GM21619 (cell line): ENCODE results near the gene RGS14.
"Not testable (repeated sequence)": the region's sequence is repeated elsewhere in the genome, so short reads cannot be mapped to it uniquely, and the experiment has no call there.

Experiments used
- ATAC-seq: cut with Tn5 transposase; IDR thresholded peaks from one replicate; pipeline ENCODE4 v1.9.1; 2021; ENCODE audit not compliant: unreplicated experiment

The RGS14 gene

DNA sequence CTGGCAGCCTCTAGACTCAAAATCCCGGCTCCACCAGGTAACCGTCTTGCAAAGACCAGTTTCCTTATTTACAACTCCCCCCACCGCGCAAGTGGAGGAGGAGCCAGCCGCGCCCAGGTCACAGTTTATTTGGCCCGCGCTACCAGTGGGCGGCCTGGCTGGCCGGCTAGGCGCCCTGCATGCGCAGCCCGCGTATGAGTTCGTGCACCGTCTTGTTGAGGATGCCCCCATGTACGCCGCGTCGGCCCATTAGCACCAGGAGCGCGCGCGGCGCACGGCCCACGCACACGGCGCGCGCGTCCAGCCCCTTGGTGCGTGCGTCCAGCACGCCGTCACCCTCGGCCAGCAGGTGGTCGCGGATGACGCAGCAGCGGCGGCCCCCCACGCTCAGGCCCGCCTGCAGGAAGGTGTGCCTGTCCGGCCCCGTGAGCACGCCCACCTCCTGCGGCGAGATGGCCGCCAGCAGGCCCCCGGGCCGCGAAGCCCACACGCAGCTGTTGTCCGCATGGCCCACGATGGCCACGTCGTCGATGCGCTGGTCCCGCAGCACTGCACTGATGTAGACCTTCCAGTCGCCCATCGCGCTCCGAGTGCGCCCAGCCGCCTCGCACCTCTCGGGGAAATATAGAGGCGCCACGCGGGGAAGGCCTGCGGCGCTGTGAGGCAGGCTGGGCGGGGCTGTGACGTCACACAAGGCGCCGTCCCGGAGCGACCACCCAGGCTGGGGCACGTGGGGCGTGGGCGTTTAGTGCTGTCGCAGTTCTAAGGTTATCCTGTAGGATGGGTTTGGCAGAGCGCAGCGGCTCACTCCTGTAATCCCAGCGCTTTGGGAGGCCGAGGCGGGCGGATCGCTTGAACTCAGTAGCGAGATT is 42.5 kb downstream of the RGS14 start, which contains the start of gene PFN3:
Gene PFN3, minus strand, starts transcription at position 665 of the 872 bp plus-strand sequence. Its CDS starts 85 bp downstream, at position 580.
- no peak for ATAC-seq

DNA sequence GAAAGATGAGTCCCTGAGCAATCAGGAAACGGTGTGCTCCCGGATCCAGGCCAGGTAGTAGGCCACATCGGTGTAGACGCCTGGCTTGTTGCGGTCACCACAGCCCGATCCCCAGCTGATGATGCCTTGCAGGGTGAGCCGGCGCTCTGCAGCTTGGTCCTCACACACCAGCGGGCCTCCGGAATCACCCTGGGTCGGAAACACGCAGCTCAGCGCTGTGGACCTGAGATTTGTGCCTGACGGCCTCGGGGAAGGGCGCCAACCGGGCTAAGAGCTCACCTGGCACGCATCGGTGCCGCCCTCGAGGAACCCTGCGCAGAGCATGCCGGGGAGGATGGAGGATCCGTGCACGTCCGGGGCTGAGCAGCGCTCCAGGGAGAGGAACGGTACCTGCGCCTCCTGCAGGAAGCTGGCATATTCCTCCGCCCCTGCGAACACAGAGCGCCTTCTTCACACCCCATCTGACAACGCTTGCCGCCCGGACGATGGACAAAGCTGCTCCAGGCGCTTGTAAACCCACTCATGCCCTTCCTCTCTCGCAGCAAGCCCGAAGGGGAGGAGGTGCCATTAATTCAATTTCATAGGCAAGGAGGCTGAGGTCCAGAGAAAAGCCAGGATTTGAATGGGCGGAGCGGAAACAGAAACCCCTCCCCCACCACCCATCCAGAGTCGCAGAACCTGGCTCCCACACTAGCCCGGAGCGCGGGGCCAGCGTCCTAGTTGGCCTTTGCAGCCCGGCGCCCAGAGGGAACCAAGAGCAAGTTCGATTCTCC is 44.7 kb downstream of the RGS14 start:
- no peak for ATAC-seq

DNA sequence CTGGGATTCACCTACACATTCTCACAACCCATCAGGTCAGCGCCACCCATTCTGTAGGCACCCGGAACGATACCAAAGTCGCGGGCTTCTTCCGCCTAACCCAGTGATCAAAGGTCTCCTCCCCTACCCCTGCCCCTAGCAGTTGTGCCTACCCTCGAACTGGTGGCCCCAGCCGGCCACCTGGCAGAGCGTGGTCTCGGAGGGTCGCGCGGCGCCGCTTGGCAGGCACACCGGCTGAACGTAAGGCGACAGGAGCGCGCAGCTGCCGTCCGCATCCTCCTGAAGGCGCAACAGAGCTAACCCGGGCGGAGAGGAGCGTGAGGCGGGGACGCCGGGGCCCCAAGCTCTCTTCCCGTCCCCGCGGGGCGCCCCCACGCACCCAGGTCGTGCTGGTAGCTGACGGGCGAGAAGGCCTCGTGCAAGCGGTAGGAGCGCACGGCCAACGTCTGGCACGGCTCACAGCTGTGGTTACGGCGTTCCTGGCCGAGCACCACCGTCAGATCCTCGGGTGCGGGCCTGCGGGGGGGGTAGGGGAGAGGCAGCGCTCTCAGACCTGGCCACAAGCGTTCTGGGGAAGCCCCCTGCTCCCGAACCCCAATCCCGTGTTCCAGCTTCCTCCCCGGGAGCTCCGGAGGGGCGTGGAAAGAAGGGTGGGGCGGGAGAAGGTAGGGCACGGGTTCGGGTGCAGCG is 45.5 kb downstream of the RGS14 start:
- peak; percentile 21 for ATAC-seq

DNA sequence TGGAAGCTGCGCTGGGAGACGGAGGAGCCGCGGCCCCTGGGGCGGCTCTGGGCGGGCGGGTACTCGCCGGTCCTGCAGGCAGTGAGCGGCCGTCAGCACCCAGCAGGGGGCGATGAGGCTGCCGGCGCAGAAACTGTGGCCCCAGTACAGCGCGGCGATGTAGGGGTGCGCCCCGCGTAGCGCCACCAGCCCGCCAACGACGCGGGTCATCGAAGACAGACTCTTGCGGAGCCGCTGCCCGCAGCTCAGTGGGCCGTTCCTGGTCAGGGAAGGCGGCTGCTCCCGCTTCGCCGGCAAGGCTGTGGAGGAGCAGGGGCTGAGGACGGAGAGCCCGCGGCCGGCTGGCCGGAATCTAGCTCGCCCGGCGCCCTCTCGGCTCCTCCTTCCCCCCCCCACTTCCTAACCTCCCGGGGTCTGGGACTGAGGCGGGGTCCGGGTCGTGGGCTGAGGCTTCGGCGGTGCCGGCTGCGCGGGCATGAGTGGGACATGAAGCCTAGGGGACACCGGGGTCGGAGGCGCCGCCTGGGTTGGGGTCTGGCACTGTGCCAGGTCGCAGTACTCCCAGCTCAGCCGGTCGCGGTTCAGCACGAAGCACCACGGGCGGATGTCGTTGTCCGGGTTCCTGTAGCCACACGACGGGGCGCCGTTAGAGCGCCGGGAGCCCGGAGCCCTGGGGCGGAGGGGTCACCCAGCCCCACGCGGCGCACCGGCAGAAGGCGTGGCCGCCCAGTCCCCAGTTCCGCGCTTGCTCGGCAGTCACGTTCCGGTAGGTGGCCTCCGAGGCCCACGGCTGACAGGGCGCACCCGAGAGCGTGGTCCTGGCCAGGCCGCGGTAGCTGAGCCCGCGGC is 46.3 kb downstream of the RGS14 start:
- ATAC-seq = peak; percentile 77

DNA sequence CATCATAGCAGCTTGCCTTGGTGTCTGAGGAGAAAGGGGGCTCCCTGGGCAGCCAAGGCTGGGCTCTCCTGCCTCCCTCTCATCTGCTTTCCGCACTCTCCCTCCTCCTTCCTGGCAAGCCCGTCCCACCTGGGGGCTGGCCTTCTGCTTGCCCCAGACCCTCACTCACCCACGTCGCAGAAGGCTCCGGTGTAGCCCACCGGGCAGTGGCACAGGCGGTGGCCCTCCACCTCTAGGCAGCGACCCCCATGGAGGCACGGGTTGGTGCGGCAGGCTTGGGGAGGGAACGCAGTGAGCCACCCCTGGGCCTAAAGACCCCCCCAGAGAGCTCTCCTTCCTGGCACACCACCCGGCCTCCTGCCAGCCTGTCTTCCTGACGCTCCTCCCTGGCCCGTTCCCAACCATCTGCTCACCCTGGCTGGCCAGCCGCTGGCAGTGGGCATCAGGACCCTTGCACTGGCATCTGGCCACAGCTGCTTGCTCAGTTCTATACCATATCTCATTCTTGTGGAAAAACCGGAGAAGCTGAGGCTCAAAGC is 47.0 kb downstream of the RGS14 start:
- no peak for ATAC-seq

DNA sequence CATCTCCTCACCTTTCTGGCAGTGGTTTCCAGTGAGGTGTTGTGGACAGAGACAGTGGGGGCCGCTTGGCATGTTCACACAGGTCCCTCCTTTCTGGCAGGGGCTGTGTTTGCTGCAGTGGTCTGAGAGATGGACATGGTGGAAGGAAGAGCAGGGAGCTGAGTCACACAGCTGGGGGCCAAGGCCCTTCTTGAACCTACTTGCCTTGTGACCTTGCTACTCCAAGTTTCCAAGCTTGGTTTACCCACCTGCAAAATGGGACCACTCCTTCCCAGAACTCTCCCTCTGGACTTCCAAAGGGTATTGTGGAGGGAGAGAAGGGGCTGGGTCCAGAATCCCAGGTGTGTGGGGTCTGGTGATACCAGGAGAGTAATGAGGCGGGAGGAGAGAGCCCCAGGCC is 47.6 kb downstream of the RGS14 start:
- ATAC-seq = no peak

- ATAC-seq = no peak
These were observed 48.1 kb downstream of the RGS14 start for GRCh38 chr5:177405805-177406204.

GRCh38 chr5:177409043-177409801 is 51.5 kb downstream of the RGS14 start, which contains the start of gene F12:
TSS of gene F12 (minus strand) at chr5:177409564. CDS start at chr5:177409527, 37 bp downstream.
- ATAC-seq = no peak

- ATAC-seq = no peak
These were observed 52.9 kb downstream of the RGS14 start for GRCh38 chr5:177410575-177410974.

DNA sequence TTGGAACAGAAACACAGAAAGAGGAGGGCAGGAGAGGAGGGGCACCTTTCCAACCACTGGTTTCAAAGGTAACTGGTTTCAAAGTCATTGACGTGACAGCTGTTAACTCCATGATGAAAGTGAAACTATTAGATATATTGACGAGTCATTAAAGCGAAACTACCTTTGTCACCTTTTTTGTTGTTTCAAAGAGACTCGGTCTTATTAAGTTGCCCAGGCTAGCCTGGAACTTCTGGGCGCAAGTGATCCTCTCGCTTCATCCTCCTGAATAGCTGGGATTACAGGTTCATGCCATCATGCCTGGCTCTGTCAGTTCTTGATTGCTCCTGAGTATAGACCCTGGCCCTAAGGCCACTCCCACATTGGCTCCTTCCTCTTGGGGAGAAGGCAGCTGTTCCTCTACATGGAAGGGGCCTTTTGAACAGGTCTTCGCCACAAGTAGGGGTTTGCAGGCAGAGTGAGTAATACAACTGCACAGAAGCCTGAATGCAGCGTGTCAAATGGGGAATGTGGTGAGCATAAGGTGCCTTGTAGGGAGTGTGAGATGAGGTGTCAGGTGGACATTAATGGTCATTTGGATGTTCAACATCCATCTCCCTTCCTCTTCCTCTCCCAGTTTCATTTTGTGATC is 55.0 kb downstream of the RGS14 start:
- ATAC-seq = peak; percentile 63

GRCh38 chr5:177414481-177414880 is 56.8 kb downstream of the RGS14 start:
- no peak for ATAC-seq

GRCh38 chr5:177417081-177417480 is 59.4 kb downstream of the RGS14 start:
- not testable (repeated sequence) for ATAC-seq

DNA sequence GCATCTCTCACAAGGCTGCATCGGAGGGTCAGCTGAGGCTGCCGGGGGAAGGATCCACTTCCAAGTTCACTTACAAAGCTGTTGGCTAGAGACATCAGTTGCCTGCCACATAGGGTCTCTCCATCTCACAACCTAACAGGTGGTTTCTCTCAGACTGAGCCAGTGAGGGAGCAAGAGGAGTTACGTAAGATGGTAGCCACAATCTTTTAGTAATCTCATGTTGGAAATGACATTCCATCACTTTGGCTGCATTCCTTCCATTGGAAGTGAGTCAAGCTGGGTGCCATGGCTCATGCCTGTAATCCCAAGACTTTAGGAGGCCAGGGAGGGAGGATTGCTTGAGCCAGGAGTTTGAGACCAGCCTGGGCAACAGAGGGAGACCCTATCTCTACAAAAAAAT is 61.3 kb downstream of the RGS14 start:
- ATAC-seq = no peak

- ATAC-seq = not testable (repeated sequence)
These were observed 62.7 kb downstream of the RGS14 start for GRCh38 chr5:177420472-177420871.

DNA sequence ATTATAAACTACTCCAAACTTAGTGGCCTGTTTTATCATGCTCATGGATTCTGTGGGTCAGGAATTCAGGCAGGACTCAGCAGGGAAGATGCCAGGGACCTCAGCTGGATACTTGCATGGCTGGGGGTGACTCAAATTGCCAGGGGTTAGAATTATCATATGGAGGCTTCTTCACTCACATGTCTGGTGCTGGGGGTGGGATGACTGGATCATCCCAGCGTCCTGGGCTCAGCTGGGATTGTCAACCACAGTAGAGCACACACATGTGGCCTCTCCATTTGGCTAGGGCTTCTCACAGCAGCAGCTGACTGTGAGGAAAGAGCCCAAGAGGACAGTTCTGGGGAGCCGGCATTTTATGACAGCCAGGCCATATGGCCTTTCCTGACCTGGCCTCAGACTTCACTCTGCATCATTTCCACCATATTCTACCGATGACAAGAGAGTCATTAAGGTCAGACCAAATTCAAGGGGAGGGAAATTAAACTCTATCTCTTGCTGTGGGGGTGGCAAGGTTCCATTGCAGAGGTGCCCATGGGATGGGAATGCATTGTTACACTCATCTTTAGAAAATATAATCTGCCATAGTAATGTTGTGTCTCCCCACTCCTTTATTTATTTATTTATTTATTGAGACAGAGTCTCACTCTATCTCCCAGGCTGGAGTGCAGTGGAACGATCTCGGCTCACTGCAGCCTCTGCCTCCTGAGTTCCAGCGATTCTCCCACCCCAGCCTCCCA is 63.5 kb downstream of the RGS14 start:
- ATAC-seq = no peak
